ENCODE data around the gene ICAM3. TPM values are rescaled to one million over a fixed set of nuclear protein-coding genes. Genes with fewer than 3 reads are reported as not detected.
"Not testable (repeated sequence)": the region's sequence is repeated elsewhere in the genome, so short reads cannot be mapped to it uniquely, and the experiment has no call there.

The ICAM3 gene
- total RNA-seq (10 to 100 TPM; 16.0 to 20.6 (median 17.8) TPM), polyA plus RNA-seq (7.2 TPM)
- long read RNA-seq, donor 1, partial matches to known transcripts: 20 of 25 reads
- long read RNA-seq, donor 1, other reads (novel, unspliced or antisense): 3 of 25 reads
- long read RNA-seq, donor 2, partial matches to known transcripts: 5 of 6 reads
- long read RNA-seq, donor 2, other reads (novel, unspliced or antisense): 1 of 6 reads
- long read RNA-seq, donor 3, partial matches to known transcripts: 14 of 16 reads
- long read RNA-seq, donor 3, other reads (novel, unspliced or antisense): 1 of 16 reads
- long read RNA-seq, donor 4, partial matches to known transcripts: 3 of 4 reads
- long read RNA-seq, donor 4, other reads (novel, unspliced or antisense): 0 of 4 reads

DNA sequence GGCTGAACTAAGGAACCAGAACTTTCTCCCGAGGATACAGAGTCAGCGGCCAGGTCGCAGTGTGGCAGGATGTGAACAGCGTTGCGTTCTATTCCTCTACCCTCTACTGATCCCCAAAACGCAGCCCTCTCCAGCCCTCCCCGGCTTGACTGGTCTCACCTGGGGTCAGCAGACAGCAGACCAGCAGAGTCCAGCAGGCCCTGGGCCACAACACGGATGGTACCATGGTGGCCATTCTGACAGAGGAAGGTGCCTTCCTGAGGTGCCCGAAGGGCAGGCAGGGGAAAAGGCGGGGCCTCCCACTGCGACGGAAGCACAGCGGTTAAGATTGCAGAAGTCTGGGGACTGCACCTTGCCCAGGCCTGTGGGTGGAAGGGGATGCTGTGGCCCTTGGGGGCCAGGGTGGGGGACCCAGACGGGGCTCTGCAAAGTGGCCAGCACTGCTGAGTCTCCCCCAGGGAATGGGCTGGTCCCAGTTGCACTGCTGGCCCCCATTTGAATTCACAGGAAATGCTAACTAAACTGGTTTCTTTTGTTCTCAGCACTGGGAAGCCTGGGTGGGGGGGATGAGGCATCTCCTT, at the start of gene ICAM3:
Gene ICAM3, minus strand, starts transcription at position 245 of the 581 bp plus-strand sequence. Its CDS starts 10 bp downstream, at position 235.
- H3K4me1 ChIP-seq (ENCODE audit: control insufficient read depth, insufficient read depth, low read length): no peaks in the 10 kb centered on the region
- DNase-seq (peak in 1 of 3 donors; percentile 63), ATAC-seq (no peak)
- WGBS: 59% methylated on average over 14 of the region's 14 CpGs
- intact Hi-C loops (cut with DNase I): loop anchor here in 1 of 4 donors (10.0 kb wide), 1 partner anchor 65 kb away; the partner anchor contains the start of gene ICAM1
- peak within 1 kb of the TSS; percentile 8 for H3K27ac ChIP-seq (ENCODE audit: low read length)
- no peaks in the 10 kb centered on the region for H3K9me3 ChIP-seq (ENCODE audit: control insufficient read depth, low read length)
- H3K4me3 ChIP-seq (ENCODE audit: low read length): no peak within 1 kb of the TSS
- H3K27me3 ChIP-seq (ENCODE audit: control insufficient read depth, insufficient read depth): no peaks in the 10 kb centered on the region

DNA sequence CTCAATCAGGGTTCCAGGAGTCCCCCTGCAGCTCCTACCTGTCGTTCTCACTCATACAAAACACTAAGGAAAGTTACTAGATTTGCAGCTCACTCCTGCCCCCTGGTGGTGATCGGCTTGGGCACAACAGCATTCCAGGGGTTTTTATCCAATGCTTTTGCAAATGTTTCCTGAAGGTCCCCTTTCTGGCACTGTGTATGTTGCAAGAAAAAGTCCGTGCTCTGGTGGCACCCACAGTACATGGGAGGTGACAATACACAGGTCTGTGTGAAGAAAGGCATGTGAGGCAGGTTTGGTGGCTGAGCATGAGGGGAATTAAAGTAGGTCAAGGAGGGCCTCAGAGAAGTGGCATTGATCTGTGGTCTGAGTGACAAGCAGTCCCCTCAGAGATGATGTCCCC, 49.5 kb upstream of the ICAM3 start:
- Histone ChIP-seq H3K27me3 (ENCODE audit: control insufficient read depth, insufficient read depth) (no peaks in the 10 kb centered on the region), H3K9me3 (ENCODE audit: control insufficient read depth, low read length) (no peaks in the 10 kb centered on the region), H3K4me3 (ENCODE audit: low read length) (no peak overlapping the region), H3K27ac (ENCODE audit: low read length) (no peak overlapping the region), H3K4me1 (ENCODE audit: control insufficient read depth, insufficient read depth, low read length) (no peaks in the 10 kb centered on the region)
- DNase-seq (peak; percentile 85 to 96 (median 92)), ATAC-seq (peak; percentile 62 to 68)
- intact Hi-C loops (cut with DNase I): loop anchor here in 1 of 4 donors (2.0 kb wide), 1 partner anchor 120 kb away; no protein-coding TSS in a partner anchor
- WGBS: 0% methylated on average over 3 of the region's 3 CpGs

GRCh38 chr19:10384580-10384979, 45.2 kb upstream of the ICAM3 start:
- H3K27me3 ChIP-seq (ENCODE audit: control insufficient read depth, insufficient read depth): no peaks in the 10 kb centered on the region
- H3K9me3 ChIP-seq (ENCODE audit: control insufficient read depth, low read length): no peaks in the 10 kb centered on the region
- WGBS: 73% methylated on average over 9 of the region's 9 CpGs
- H3K27ac ChIP-seq (ENCODE audit: low read length): no peak overlapping the region
- no peak for DNase-seq
- H3K4me1 ChIP-seq (ENCODE audit: control insufficient read depth, insufficient read depth, low read length): no peaks in the 10 kb centered on the region
- no peak overlapping the region for H3K4me3 ChIP-seq (ENCODE audit: low read length)
- ATAC-seq: no peak
- intact Hi-C loops (cut with DNase I): no loop called here

- DNase-seq; ATAC-seq; intact Hi-C loops (cut with DNase I); H3K4me3 ChIP-seq (ENCODE audit: low read length); H3K27ac ChIP-seq (ENCODE audit: low read length); H3K9me3 ChIP-seq (ENCODE audit: control insufficient read depth, low read length); H3K27me3 ChIP-seq (ENCODE audit: control insufficient read depth, insufficient read depth); H3K4me1 ChIP-seq (ENCODE audit: control insufficient read depth, insufficient read depth, low read length): not testable (repeated sequence)
- 93% methylated on average over 8 of the region's 8 CpGs for WGBS
Measured at GRCh38 chr19:10383223-10383499, 43.7 kb upstream of the ICAM3 start.

DNA sequence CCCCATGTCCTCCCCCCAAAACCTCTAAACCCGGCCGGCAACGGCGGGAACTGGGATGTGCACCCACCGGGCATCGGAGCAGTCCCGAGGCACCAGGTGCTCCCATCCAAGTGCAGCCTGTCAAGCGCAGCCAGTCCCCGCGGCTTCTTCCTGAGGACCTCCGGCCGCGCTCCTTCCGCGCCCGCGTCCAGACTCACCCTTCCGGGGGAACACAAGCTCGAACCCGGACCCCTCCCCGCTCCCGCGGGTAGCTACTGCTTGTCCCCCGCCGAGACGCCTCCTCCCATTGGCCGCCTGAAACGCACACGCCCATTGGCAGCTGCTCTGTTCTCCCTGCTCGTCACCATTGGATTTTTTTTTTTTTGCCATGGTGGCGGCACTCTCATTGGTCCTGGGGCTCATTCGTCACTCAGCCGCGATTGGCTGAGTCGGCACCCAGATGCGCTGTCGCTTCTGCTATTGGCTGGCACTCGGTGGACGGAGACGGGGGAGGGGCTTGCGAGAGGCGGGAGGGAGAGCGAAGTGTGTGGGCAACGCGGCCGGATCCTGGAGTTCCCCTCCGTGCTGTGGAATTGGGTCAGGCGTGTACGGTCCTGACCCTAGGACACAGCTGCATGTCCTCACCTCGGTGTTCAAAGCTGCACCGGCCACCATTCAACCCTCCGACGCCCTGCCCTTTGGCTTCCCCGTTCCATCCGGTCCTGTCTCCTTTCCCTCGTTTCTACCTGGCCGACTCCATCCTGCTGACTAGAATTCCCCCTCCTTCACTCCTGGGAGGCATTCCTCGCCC, 41.1 kb upstream of the ICAM3 start, which contains the start of gene TYK2:
Gene TYK2, minus strand, starts transcription at position 260 of the 790 bp plus-strand sequence. CDS start 2,166 bp downstream, outside the sequence.
- ATAC-seq (peak; percentile 99), DNase-seq (peak; percentile 98 to 99 (median 99))
- Histone ChIP-seq H3K9me3 (ENCODE audit: control insufficient read depth, low read length) (no peaks in the 10 kb centered on the region), H3K27ac (ENCODE audit: low read length) (peak within 1 kb of the TSS; percentile 58), H3K4me1 (ENCODE audit: control insufficient read depth, insufficient read depth, low read length) (no peaks in the 10 kb centered on the region), H3K4me3 (ENCODE audit: low read length) (peak within 1 kb of the TSS; percentile 85), H3K27me3 (ENCODE audit: control insufficient read depth, insufficient read depth) (no peaks in the 10 kb centered on the region)
- intact Hi-C loops (cut with DNase I): no loop called here
- under 1% methylated on average over 58 of the region's 58 CpGs for WGBS

GRCh38 chr19:10379880-10380312, 40.5 kb upstream of the ICAM3 start:
- H3K4me1 ChIP-seq (ENCODE audit: control insufficient read depth, insufficient read depth, low read length): no peaks in the 10 kb centered on the region
- no peak for ATAC-seq
- H3K9me3 ChIP-seq (ENCODE audit: control insufficient read depth, low read length): no peaks in the 10 kb centered on the region
- WGBS: 2% methylated on average over 10 of the region's 10 CpGs
- DNase-seq: no peak
- H3K27me3 ChIP-seq (ENCODE audit: control insufficient read depth, insufficient read depth): no peaks in the 10 kb centered on the region
- intact Hi-C loops (cut with DNase I): no loop called here
- peak overlapping the region; percentile 85 for H3K4me3 ChIP-seq (ENCODE audit: low read length)
- peak overlapping the region; percentile 54 for H3K27ac ChIP-seq (ENCODE audit: low read length)

- no peaks in the 10 kb centered on the region for H3K27me3 ChIP-seq (ENCODE audit: control insufficient read depth, insufficient read depth)
- H3K4me1 ChIP-seq (ENCODE audit: control insufficient read depth, insufficient read depth, low read length): no peaks in the 10 kb centered on the region
- ATAC-seq (no peak), DNase-seq (no peak)
- no peaks in the 10 kb centered on the region for H3K9me3 ChIP-seq (ENCODE audit: control insufficient read depth, low read length)
- H3K4me3 ChIP-seq (ENCODE audit: low read length): no peak overlapping the region
- WGBS: 96% methylated on average over 8 of the region's 8 CpGs
- intact Hi-C loops (cut with DNase I): no loop called here
- H3K27ac ChIP-seq (ENCODE audit: low read length): no peak overlapping the region
Measured at GRCh38 chr19:10378124-10378523, 38.7 kb upstream of the ICAM3 start.

GRCh38 chr19:10377140-10377640, 37.8 kb upstream of the ICAM3 start:
- 96% methylated on average over 2 of the region's 2 CpGs for WGBS
- DNase-seq; H3K4me3 ChIP-seq (ENCODE audit: low read length); intact Hi-C loops (cut with DNase I); ATAC-seq; H3K4me1 ChIP-seq (ENCODE audit: control insufficient read depth, insufficient read depth, low read length); H3K27ac ChIP-seq (ENCODE audit: low read length); H3K27me3 ChIP-seq (ENCODE audit: control insufficient read depth, insufficient read depth); H3K9me3 ChIP-seq (ENCODE audit: control insufficient read depth, low read length): not testable (repeated sequence)

GRCh38 chr19:10374931-10375330, 35.5 kb upstream of the ICAM3 start:
- H3K4me3 ChIP-seq (ENCODE audit: low read length): no peak overlapping the region
- ATAC-seq: no peak
- H3K4me1 ChIP-seq (ENCODE audit: control insufficient read depth, insufficient read depth, low read length): no peaks in the 10 kb centered on the region
- no peak for DNase-seq
- H3K9me3 ChIP-seq (ENCODE audit: control insufficient read depth, low read length): no peaks in the 10 kb centered on the region
- intact Hi-C loops (cut with DNase I): no loop called here
- no peak overlapping the region for H3K27ac ChIP-seq (ENCODE audit: low read length)
- no peaks in the 10 kb centered on the region for H3K27me3 ChIP-seq (ENCODE audit: control insufficient read depth, insufficient read depth)
- 88% methylated on average over 5 of the region's 5 CpGs for WGBS

DNA sequence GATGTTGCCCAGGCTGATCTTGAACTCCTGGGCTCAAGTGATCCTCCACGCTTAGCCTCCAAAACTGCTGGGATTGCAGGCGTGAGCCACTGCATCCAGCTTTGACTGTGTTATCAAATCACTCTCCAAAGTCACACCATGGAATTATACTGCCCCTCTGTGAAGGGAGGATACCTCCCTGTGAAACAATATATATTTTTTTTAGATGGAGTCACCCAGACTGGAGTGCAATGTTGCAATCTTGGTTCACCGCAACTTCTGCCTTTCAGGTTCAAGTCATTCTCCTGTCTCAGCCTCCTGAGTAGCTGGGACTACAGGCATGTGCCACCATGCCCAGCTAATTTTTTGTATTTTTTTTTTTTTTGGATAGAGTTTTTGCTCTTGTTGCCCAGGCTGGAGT, 33.3 kb upstream of the ICAM3 start:
- Histone ChIP-seq H3K9me3 (ENCODE audit: control insufficient read depth, low read length) (no peaks in the 10 kb centered on the region), H3K27me3 (ENCODE audit: control insufficient read depth, insufficient read depth) (no peaks in the 10 kb centered on the region), H3K4me3 (ENCODE audit: low read length) (no peak overlapping the region), H3K27ac (ENCODE audit: low read length) (no peak overlapping the region), H3K4me1 (ENCODE audit: control insufficient read depth, insufficient read depth, low read length) (no peaks in the 10 kb centered on the region)
- DNase-seq: no peak
- intact Hi-C loops (cut with DNase I): no loop called here
- ATAC-seq: no peak
- WGBS: 86% methylated on average over 3 of the region's 3 CpGs

All from right cardiac atrium (tissue), 5 donors.